HG02981 (cell line): ENCODE measurements around the gene CHST12.
"Not testable (repeated sequence)": the region's sequence is repeated elsewhere in the genome, so short reads cannot be mapped to it uniquely, and the experiment has no call there.

ENCODE experiments used
- ATAC-seq: cut with Tn5 transposase; IDR thresholded peaks from one replicate; pipeline ENCODE4 v1.9.1; 2021; ENCODE audit warnings: mild to moderate bottlenecking, moderate library complexity; ENCODE audit not compliant: unreplicated experiment

CHST12 gene

GRCh38 chr7:2453849-2454248 lies 50.4 kb downstream of the CHST12 start:
- ATAC-seq = not testable (repeated sequence)

GRCh38 chr7:2459674-2460073 lies 56.3 kb downstream of the CHST12 start:
- no peak for ATAC-seq

GRCh38 chr7:2460188-2460587 lies 56.8 kb downstream of the CHST12 start:
- ATAC-seq = no peak

- no peak for ATAC-seq
Measured at GRCh38 chr7:2460641-2461040, 57.2 kb downstream of the CHST12 start.

- ATAC-seq = no peak
Measured at GRCh38 chr7:2461268-2462026, 58.0 kb downstream of the CHST12 start.

GRCh38 chr7:2462731-2463130 lies 59.3 kb downstream of the CHST12 start:
- ATAC-seq = no peak

GRCh38 chr7:2465928-2466327 lies 62.5 kb downstream of the CHST12 start:
- ATAC-seq = no peak

- no peak for ATAC-seq
Measured at GRCh38 chr7:2466675-2467074, 63.3 kb downstream of the CHST12 start.

GRCh38 chr7:2468227-2468626 lies 64.8 kb downstream of the CHST12 start:
- ATAC-seq = no peak

GRCh38 chr7:2469460-2470203 lies 66.2 kb downstream of the CHST12 start:
- ATAC-seq = not testable (repeated sequence)

GRCh38 chr7:2470204-2471021 lies 67.0 kb downstream of the CHST12 start:
- ATAC-seq = no peak

GRCh38 chr7:2471022-2471329 lies 67.6 kb downstream of the CHST12 start:
- no peak for ATAC-seq

GRCh38 chr7:2471396-2471795 lies 68.0 kb downstream of the CHST12 start:
- ATAC-seq = no peak

GRCh38 chr7:2472739-2473138 lies 69.3 kb downstream of the CHST12 start:
- no peak for ATAC-seq

GRCh38 chr7:2473496-2474180 lies 70.2 kb downstream of the CHST12 start:
- ATAC-seq = no peak

- no peak for ATAC-seq
Measured at GRCh38 chr7:2474224-2474623, 70.8 kb downstream of the CHST12 start.

GRCh38 chr7:2474813-2475677 lies 71.6 kb downstream of the CHST12 start:
- ATAC-seq = no peak

- no peak for ATAC-seq
Measured at GRCh38 chr7:2475678-2476015, 72.2 kb downstream of the CHST12 start.

GRCh38 chr7:2476298-2476697 lies 72.9 kb downstream of the CHST12 start, which contains the start of gene GRIFIN:
GRIFIN (minus strand) TSS chr7:2476398; CDS start chr7:2476383, 15 bp downstream.
- no peak for ATAC-seq

GRCh38 chr7:2476776-2477446 lies 73.5 kb downstream of the CHST12 start:
- ATAC-seq = no peak
